GM19463 (cell line): ENCODE results near the gene INHBB.
"Not testable (repeated sequence)": the region's sequence is repeated elsewhere in the genome, so short reads cannot be mapped to it uniquely, and the experiment has no call there.

Experiments
- ATAC-seq: cut with Tn5 transposase; IDR thresholded peaks from one replicate; pipeline ENCODE4 v1.9.1; 2021; ENCODE audit warnings: mild to moderate bottlenecking, moderate library complexity; ENCODE audit not compliant: unreplicated experiment

The INHBB gene

GRCh38 chr2:120346026-120346666, at the start of gene INHBB:
INHBB (plus strand) TSS chr2:120346136; CDS start chr2:120346189, 53 bp downstream.
- no peak for ATAC-seq

GRCh38 chr2:120298173-120298835, 47.6 kb upstream of the INHBB start:
- ATAC-seq, result no peak

DNA sequence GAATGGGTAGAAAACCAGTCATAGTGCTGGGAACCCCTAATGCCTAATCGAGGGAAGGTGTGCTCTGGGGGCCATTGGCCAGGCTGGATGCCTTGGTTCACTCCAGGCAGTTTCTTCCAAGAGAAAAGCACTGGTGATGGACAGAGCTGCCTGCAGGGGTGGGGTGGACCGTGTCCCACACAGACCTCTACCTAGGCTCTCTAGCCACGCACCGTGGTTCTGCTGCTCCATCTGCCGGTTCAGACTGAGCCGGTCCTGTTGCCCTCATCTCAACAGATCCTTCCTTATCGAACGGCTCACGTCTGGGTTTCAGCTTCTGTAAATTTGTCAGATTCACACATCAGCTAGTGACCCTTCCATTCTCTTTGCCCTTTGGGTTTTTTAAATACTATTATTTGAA, 46.9 kb upstream of the INHBB start:
- ATAC-seq, result no peak

GRCh38 chr2:120299561-120299960, 46.4 kb upstream of the INHBB start:
- ATAC-seq, result no peak

DNA sequence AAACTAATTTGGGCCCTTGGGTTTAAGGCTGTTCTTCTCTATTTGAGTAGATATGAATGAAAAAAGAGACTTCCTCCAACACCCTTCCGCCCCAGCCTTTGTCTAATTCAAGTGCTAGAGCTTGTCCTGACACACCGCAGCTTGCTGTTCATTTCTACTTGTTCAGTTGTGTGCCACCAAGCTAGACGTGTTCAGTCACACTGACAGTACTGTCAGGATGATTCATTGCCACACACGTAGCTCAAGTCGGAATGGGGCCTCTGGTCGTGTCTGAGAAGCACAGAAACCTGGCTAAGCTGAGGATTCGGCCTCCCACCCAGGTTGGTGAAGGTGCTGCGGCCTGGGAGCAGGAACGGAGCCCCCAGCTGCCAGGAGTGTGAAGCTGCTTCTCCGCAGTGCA, 45.6 kb upstream of the INHBB start:
- ATAC-seq, result no peak

DNA sequence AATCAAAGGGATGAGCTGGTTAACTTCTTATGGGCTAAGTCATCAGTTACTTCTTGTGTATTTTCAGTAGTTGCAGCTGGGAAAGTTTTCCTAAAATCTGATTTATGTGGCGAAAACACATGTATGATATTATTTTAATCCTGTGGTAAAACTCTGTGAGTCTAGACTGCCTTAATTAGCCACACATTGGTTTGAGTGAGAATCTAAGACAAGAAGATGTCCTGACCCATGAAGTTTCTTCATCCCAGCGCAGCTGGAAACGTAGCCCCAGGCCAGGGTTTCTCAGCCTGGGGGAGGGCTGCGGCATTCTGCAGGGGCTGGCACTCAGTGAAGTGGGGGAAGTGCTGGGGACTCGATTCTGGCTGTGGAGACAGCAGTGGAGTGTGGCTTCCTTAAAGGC, 44.7 kb upstream of the INHBB start:
- ATAC-seq, result no peak

DNA sequence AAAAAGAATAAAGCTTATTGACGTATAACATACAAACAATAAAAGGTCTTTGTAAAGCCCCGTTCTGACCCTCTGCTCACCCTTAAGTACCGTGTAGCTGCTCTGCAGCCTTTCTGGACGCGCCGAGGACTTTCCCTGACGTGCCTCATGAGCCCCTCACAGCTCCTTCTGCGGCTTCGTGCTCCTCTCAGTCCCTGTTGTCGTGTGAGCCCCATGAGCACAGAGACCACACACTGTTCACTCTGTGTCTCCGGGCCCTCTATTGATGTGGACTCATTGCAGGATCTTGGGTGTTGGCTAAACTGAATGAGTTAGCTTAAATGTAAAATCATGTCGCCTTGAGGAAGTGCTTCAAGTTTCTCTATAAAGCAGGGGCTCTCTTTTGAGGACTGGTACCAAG, 43.6 kb upstream of the INHBB start:
- ATAC-seq, result no peak

- no peak for ATAC-seq
These were observed 42.8 kb upstream of the INHBB start for GRCh38 chr2:120303177-120303576.

DNA sequence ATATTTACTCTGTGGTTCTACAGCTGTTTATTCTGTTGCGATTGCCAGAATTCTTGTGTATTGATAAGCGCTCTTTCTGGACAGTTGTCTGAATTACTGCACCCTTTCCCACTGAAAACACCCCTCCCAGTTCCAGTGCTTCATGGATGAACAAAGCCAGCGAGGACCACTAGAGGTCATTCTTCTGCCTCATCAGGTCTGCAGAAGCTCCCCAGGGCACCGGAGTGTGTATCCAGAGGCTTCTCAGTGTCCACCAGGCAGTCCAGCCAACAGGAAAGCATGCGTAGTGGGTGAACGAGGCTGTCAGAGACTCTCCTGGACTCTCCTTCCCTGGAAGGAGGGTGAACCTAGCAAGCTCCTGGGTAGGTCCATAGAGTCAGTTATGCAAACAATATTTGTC, 40.6 kb upstream of the INHBB start:
- ATAC-seq, result no peak

- no peak for ATAC-seq
These were observed 39.9 kb upstream of the INHBB start for GRCh38 chr2:120305937-120306490.

DNA sequence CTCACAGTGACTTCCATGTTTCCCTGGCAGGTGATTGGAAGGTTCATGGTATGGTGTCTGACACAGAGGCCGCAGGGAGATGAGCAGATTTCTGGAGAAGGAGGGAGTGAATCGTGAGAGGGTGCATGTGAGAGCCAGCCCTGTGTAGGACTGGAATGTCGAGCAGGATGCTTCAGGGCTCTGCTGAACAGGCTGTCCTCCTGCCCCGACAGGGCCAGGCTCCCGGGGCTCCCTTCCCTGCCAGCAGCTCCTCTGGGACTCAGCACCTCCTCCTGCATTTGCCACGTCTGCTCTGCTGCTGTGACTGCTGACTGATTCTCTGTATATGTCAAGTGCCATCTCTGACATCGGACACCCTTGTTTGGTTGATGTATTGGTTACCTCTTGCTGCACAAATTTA, 38.5 kb upstream of the INHBB start:
- no peak for ATAC-seq

DNA sequence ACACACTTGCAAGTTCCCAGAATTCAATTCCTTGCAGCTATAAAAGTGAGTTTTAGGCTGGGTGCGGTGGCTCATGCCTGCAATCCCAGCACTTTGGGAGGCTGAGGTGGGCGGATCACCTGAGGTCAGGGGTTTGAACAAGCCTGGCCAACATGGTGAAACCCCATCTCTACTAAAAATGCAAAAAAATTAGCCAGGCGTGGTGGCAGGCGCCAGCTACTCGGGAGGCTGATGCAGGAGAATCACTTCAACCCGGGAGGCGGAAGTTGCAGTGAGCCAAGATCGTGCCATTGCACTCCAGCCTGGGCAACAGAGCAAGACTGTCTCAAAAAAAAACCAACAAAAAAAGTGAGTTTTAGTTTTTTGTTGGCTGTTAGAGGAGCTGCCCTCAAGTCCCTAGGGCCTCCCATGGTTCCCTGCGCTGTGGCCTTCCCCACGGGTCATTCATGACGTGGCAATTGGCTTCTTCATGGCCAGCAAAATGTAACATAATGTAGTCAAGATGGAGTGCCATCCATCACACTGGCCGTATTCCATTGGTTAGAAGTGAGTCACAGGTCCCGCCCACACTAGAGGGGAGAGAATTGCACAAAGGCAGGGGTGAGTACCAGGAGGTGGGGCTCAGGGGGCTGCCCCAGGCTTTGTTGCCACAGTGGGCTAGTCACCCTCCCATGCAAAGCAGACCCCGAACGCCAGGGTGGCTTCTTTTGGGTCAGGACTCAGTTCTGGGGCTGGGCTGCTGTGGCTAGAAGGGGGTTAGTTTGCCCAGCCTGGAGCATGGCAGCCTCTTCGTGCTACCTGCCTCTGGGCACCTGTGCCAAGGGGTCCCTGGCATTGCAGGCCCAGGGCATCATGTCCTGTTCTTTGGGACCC, 37.7 kb upstream of the INHBB start:
- ATAC-seq, result peak; percentile 27

- ATAC-seq, result peak; percentile 38
These were observed 35.8 kb upstream of the INHBB start for GRCh38 chr2:120310136-120310535.

GRCh38 chr2:120310841-120311240, 35.1 kb upstream of the INHBB start:
- ATAC-seq, result not testable (repeated sequence)

DNA sequence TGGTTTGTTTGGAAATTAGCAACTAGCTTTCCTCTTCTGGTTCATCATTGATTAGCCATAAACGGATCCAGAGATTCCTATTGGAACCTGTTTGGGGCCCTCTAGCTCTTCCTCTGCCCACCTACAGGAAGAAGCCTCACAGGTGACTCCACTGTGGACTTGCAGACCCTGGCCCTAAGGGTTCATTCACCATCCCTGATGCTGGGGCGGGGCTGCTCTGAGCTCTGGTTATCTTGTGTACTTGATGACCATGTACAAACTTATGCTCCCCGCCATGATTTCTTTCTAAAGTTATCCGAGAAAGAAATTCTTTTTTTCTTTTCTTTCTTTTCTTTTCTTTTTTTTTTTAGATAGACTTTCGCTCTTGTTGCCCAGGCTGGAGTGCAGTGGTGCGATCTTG, 33.9 kb upstream of the INHBB start:
- no peak for ATAC-seq

DNA sequence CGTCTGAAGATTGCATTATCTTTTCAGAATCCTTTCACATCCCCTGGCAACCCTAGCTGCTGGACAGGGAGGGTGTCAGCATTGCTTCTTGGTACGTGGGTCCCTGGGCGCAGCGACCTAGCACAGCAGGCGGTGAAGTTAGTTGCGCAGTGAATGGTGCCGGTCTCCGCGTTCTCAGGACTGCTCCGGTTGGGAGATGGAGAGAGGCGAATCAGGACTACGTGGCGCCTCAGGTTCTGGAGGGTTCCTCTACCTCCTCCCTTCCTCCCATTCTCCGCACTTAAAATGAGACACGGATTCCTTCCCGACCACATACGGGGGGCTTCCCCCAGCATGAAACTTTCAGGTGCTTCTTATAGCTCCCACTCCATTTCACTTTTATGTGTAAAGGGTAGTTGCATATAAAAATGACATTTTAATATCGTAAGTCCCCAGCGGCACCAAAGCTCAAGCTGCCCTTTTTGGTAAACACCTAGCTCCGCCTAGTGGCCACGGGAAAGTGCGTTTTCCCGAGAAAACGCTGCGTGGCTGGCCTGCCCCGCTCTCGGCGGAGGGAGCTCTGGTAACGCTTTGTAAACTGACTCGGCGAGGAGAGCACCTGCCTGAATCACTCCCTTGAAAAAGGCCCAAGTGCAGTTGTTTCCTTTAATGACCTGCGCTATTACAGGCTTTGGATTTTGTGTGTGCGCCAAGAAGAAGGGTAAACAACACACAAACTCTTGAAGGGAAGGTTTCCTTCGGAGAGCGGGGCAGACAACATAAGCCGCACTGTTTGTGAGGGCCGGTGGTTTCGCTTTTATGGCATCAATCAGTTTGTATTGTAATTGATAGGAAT, 32.9 kb upstream of the INHBB start:
- peak; percentile 46 for ATAC-seq

DNA sequence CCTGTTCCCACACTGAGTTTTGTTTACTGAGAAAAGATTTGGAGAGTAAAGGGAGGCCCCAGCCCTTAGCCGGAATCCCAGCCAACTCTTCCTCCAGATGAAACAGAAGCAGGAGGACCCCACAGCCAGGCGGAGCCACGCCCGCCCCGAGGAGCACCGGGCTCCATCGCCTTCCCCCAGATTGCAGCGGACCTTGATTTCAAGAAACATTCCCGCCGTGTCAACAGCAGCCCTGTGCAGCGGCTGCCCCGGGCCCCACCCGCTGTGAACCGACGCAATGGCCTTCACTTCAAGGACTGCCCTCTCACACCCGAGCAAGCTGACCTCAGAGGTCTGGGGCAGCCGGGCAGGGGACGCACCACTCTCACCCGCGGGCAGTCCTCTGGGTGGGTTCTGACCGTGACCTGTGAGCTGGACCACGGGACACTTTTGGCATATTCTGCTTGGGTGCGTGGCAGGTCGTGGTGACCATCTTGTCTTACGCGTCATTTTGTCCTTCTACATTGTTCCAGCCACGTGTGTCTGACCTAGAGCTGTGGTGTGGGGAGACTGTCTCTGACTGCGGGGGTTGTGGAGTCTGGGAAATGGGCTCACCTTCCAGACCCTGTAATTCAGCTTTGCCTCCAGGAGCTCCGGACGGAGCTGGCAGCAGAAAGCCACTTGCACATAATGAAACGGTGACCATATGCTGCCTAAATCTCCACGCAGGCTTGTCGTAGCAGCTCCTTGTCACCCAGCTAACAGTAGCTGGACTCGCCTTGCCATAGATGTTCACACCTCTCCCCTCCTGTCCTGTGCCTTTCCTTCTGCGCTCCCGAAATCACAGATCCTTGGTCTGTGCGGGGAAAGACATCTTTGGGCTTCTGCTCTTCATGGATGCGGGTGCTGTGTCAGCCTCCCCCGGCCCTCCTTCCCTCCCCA, 32.0 kb upstream of the INHBB start:
- no peak for ATAC-seq

GRCh38 chr2:120314690-120315366, 31.1 kb upstream of the INHBB start:
- no peak for ATAC-seq
